RWPE2 (cell line): ENCODE results near the gene CEP104.

Experiments
- ATAC-seq: fragments of 200-7000 bp; cut with Tn5 transposase; 3 replicates; pipeline ENCODE4 v1.9.1; 2021; ENCODE audit warnings: low read depth
- DNase-seq: peaks from one replicate; pipeline ENCODE4 v3.0.0-alpha.2; 2020; ENCODE audit warnings: low spot score
- H3K27ac ChIP-seq: fragments of 450-650 bp; 2 replicates; pipeline ENCODE4 v1.5.1; 2017; ENCODE audit warnings: mild to moderate bottlenecking; ENCODE audit not compliant: poor library complexity, severe bottlenecking
- H3K27me3 ChIP-seq: fragments of 250-450 bp; sonication (Bioruptor Pico); 2 replicates; pipeline ENCODE4 v1.5.1; 2021; ENCODE audit warnings: mild to moderate bottlenecking, moderate library complexity; ENCODE audit not compliant: insufficient read depth, poor library complexity, severe bottlenecking
- H3K36me3 ChIP-seq: fragments of 250-450 bp; sonication (Bioruptor Pico); 2 replicates; pipeline ENCODE4 v1.5.1; 2020; ENCODE audit warnings: low read depth, mild to moderate bottlenecking, moderate library complexity
- H3K4me1 ChIP-seq: fragments of 250-450 bp; sonication (Bioruptor Pico); 2 replicates; pipeline ENCODE4 v1.5.1; 2021; ENCODE audit warnings: mild to moderate bottlenecking, moderate library complexity; ENCODE audit not compliant: insufficient read depth, poor library complexity, severe bottlenecking
- H3K4me3 ChIP-seq: fragments of 250-450 bp; sonication (Bioruptor Pico); 2 replicates; pipeline ENCODE4 v1.5.1; 2021; ENCODE audit warnings: mild to moderate bottlenecking, moderate library complexity; ENCODE audit not compliant: severe bottlenecking
- H3K9me3 ChIP-seq: fragments of 250-450 bp; sonication (Bioruptor Pico); 2 replicates; pipeline ENCODE4 v1.5.1; 2021; ENCODE audit warnings: mild to moderate bottlenecking, moderate library complexity; ENCODE audit not compliant: severe bottlenecking
- CTCF ChIP-seq: fragments of 450-650 bp; IDR thresholded peaks from one replicate; pipeline ENCODE4 v1.5.1; 2017; ENCODE audit warnings: mild to moderate bottlenecking, moderate library complexity; ENCODE audit not compliant: poor library complexity, severe bottlenecking

CEP104 gene

GRCh38 chr1:3846541-3846940 is 10.5 kb downstream of the CEP104 start:
- no peak for TF ChIP-seq CTCF
- Histone ChIP-seq H3K27ac (no peak overlapping the region), H3K27me3 (no peaks in the 10 kb centered on the region), H3K36me3 (peaks cover 48% of the 10 kb centered on the region), H3K9me3 (no peaks in the 10 kb centered on the region), H3K4me1 (no peaks in the 10 kb centered on the region), H3K4me3 (no peak overlapping the region)
- ATAC-seq (no peak), DNase-seq (no peak)

DNA sequence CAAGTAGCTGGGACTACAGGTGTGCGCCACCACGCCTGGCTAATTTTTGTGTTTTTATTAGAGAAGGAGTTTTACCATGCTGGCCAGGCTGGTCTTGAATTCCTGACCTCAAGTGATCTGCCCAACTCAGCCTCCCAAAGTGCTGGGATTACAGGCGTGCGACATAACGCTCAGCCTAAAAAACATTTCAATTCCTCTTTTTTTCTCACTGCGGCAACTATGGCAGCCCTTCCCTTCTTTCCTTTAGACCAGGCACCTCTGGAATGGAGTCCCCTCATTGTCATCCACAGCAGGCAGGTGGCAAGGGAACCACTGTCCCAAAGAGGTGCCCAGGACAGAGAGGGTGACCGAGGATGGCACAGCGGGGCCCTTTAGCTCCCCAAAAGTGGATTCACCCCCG is 14.1 kb downstream of the CEP104 start:
- DNase-seq: no peak
- peaks cover 36% of the 10 kb centered on the region for H3K36me3 ChIP-seq
- no peak for TF ChIP-seq CTCF
- no peak for ATAC-seq
- H3K9me3 ChIP-seq: no peaks in the 10 kb centered on the region
- H3K27me3 ChIP-seq: no peaks in the 10 kb centered on the region
- no peaks in the 10 kb centered on the region for H3K4me1 ChIP-seq
- H3K4me3 ChIP-seq: no peak overlapping the region
- H3K27ac ChIP-seq: no peak overlapping the region

GRCh38 chr1:3841491-3841890 is 15.5 kb downstream of the CEP104 start:
- Histone ChIP-seq H3K9me3 (no peaks in the 10 kb centered on the region), H3K27ac (no peak overlapping the region), H3K4me1 (no peaks in the 10 kb centered on the region), H3K36me3 (peaks cover 37% of the 10 kb centered on the region), H3K4me3 (no peak overlapping the region), H3K27me3 (no peaks in the 10 kb centered on the region)
- no peak for DNase-seq
- no peak for TF ChIP-seq CTCF
- ATAC-seq: no peak

DNA sequence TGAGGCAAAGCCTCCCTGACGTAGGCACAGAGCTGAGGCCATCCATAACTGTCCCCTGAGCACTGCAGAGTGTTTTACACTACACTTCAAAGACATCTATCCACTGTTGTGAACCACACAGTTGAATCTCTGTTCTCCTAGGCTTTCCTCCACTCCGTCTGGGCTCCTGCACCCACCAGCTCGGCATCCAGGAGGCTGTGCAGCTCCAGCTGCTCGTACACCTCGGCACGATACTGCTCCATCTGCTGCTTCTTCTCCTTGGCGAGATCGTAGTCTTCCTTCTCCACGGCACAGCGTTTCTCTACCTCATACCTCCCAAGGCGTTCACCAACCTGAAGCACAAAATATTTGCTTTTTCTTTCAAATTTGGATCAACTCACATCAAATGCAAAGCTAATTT is 18.2 kb downstream of the CEP104 start:
- peaks cover 26% of the 10 kb centered on the region for H3K36me3 ChIP-seq

DNA sequence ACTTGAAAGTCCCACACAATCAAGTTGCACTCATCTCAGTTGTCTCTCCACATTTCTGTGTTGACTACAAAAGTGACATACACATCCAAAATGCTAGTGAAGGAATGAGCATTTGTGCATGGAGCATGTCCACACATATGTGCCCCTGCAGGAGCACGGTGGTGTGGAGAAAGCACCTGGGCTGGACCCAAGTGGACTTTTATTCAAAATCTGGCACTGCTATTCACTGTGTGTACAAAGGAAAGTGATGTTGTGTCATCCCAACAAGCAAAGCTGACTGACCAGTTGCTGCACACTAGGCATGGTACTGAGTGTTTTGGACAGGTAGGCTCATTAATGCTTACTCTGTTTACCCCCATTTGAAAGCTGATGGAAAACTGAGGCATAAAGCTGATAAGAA is 19.3 kb downstream of the CEP104 start:
- Histone ChIP-seq H3K27ac (no peak overlapping the region), H3K4me1 (no peaks in the 10 kb centered on the region), H3K36me3 (peaks cover 32% of the 10 kb centered on the region), H3K9me3 (no peaks in the 10 kb centered on the region), H3K27me3 (no peaks in the 10 kb centered on the region), H3K4me3 (no peak overlapping the region)
- no peak for ATAC-seq
- no peak for DNase-seq
- TF ChIP-seq CTCF: no peak

More for the DNA sequence above, 18.2 kb downstream of the CEP104 start:
- DNase-seq (no peak), ATAC-seq (no peak)
- Histone ChIP-seq H3K4me1 (no peaks in the 10 kb centered on the region), H3K27ac (no peak overlapping the region), H3K4me3 (no peak overlapping the region), H3K27me3 (no peaks in the 10 kb centered on the region), H3K9me3 (no peaks in the 10 kb centered on the region)
- no peak for TF ChIP-seq CTCF
